SK-N-MC (cell line): ENCODE results near the gene RNF183.

Source experiments
- DNase-seq: peaks from one replicate; pipeline ENCODE4 v3.0.0-alpha.2; 2011; ENCODE audit warnings: low read depth, low spot score
- H3K27ac ChIP-seq: fragments of 200-600 bp; sonication (generic); 2 replicates; pipeline ENCODE4 v1.5.1; 2016; ENCODE audit warnings: mixed run types
- H3K36me3 ChIP-seq: fragments of 200-600 bp; sonication (generic); 2 replicates; pipeline ENCODE4 v1.6.1; 2017; ENCODE audit warnings: antibody characterized with exemption, low read length, mixed read lengths; ENCODE audit not compliant: insufficient read depth
- H3K4me3 ChIP-seq: fragments of 200-600 bp; sonication (generic); 2 replicates; pipeline ENCODE4 v1.5.1; 2016
- H3K9ac ChIP-seq: fragments of 200-600 bp; sonication (generic); 2 replicates; pipeline ENCODE4 v1.8.0; 2017; ENCODE audit warnings: mixed run types, mixed read lengths; ENCODE audit not compliant: insufficient read length
- H3K9me3 ChIP-seq: fragments of 200-600 bp; sonication (generic); 2 replicates; pipeline ENCODE4 v1.6.1; 2017; ENCODE audit warnings: low read depth, mild to moderate bottlenecking, antibody characterized with exemption, low read length, moderate library complexity, mixed read lengths
- EZH2 ChIP-seq: fragments of 200-600 bp; sonication (generic); IDR thresholded peaks from one replicate; pipeline ENCODE4 v1.6.1; 2017; ENCODE audit warnings: antibody characterized with exemption
- FOXP2 ChIP-seq: optimal IDR thresholded peaks from 2 replicates; pipeline ENCODE3; 2011; ENCODE audit warnings: mild to moderate bottlenecking, moderate library complexity; ENCODE audit not compliant: insufficient read depth; ENCODE audit errors: extremely low read length, control extremely low read depth
- POLR2AphosphoS5 ChIP-seq: IDR thresholded peaks from 2 replicates; pipeline ENCODE4 v1.6.1; 2012; ENCODE audit warnings: mild to moderate bottlenecking, low read depth, low read length, borderline replicate concordance

RNF183 gene

GRCh38 chr9:113322671-113323070 lies 19.5 kb upstream of the RNF183 start:
- no peak for DNase-seq
- TF ChIP-seq EZH2, result no peak
- no peak for TF ChIP-seq FOXP2
- no peak for TF ChIP-seq POLR2AphosphoS5
- no peaks in the 10 kb centered on the region for H3K9me3 ChIP-seq
- no peak overlapping the region for H3K27ac ChIP-seq
- H3K9ac ChIP-seq, result no peak overlapping the region
- no peak overlapping the region for H3K4me3 ChIP-seq
- no peaks in the 10 kb centered on the region for H3K36me3 ChIP-seq

GRCh38 chr9:113320051-113320450 lies 16.9 kb upstream of the RNF183 start:
- no peak overlapping the region for H3K27ac ChIP-seq
- no peaks in the 10 kb centered on the region for H3K9me3 ChIP-seq
- H3K36me3 ChIP-seq, result no peaks in the 10 kb centered on the region
- H3K4me3 ChIP-seq, result no peak overlapping the region
- no peak overlapping the region for H3K9ac ChIP-seq
- TF ChIP-seq FOXP2 (no peak), POLR2AphosphoS5 (no peak), EZH2 (no peak)
- DNase-seq, result no peak

GRCh38 chr9:113319054-113319453 lies 15.9 kb upstream of the RNF183 start:
- TF ChIP-seq EZH2 (no peak), POLR2AphosphoS5 (no peak), FOXP2 (no peak)
- Histone ChIP-seq H3K9me3 (no peaks in the 10 kb centered on the region), H3K9ac (no peak overlapping the region), H3K4me3 (no peak overlapping the region), H3K36me3 (no peaks in the 10 kb centered on the region), H3K27ac (no peak overlapping the region)
- DNase-seq, result no peak

DNA sequence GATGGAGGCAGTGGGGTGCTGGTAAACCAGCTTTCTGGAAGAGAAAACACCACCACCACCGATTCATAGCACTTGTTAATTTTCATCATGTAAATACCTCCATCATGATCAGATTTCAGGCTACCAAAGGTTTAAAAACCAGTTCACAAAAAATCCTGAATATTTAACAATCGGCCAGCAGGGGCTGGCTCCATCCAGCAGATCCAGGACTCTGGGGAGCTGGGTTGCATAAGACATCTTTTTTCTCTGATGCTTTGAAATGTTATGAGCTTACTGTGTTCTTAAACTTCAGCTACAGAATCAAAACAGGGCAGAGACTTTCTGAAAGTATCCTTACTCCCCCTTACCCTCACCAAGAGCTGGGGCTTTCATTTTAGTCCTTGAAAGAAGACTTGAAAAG lies 14.6 kb upstream of the RNF183 start:
- Histone ChIP-seq H3K9me3 (no peaks in the 10 kb centered on the region), H3K36me3 (no peaks in the 10 kb centered on the region), H3K4me3 (no peak overlapping the region), H3K27ac (no peak overlapping the region), H3K9ac (no peak overlapping the region)
- DNase-seq, result no peak
- TF ChIP-seq POLR2AphosphoS5, result no peak
- TF ChIP-seq FOXP2, result no peak

DNA sequence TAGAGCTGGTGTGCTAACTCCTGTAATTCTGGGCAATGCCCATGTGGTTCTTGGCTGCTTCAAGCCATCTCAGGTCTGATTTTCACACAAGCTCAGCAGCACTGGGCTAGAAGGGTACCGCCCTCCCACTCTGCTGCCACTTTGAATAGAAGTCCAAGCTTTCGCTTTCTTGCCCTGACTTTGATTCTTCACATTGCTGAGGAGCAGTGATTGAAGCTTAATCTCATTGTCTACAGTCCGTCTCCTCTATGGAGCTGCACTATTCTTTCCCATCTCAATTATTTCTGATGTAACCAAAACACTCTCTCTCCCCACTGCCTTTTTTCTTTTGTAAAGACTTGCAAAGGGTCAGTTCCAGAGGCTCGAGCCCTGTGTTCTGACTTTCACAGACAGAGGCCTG lies 12.9 kb upstream of the RNF183 start:
- no peak for DNase-seq
- Histone ChIP-seq H3K27ac (no peak overlapping the region), H3K9me3 (no peaks in the 10 kb centered on the region), H3K36me3 (no peaks in the 10 kb centered on the region), H3K9ac (no peak overlapping the region), H3K4me3 (no peak overlapping the region)
- TF ChIP-seq POLR2AphosphoS5, result no peak
- TF ChIP-seq EZH2, result no peak
- TF ChIP-seq FOXP2, result no peak

GRCh38 chr9:113315231-113315630 lies 12.1 kb upstream of the RNF183 start:
- no peak overlapping the region for H3K27ac ChIP-seq
- no peaks in the 10 kb centered on the region for H3K36me3 ChIP-seq
- no peak for DNase-seq
- H3K9ac ChIP-seq, result no peak overlapping the region
- no peak for TF ChIP-seq POLR2AphosphoS5
- no peak for TF ChIP-seq EZH2
- TF ChIP-seq FOXP2, result no peak
- H3K9me3 ChIP-seq, result no peaks in the 10 kb centered on the region
- no peak overlapping the region for H3K4me3 ChIP-seq

DNA sequence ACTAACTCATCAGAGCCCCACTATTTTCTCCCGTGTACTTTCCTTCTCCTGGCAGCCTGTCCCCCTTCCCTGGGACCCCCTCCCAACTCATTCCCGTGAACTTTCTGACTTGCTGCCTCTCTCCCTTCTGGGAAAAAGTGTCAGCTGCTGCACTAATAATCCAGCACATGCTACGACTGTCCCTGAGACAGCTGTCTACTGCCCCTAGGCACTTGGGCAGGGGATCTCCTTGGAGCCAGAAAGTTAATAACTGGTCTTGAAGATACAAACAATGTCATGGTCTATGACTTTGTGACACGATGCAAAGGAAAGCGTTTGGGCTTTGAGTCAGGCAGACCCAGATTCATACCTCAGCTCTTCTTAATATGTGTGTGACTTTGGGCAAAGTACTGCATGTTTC lies 10.1 kb upstream of the RNF183 start:
- Histone ChIP-seq H3K36me3 (no peaks in the 10 kb centered on the region), H3K4me3 (no peak overlapping the region), H3K9me3 (no peaks in the 10 kb centered on the region), H3K9ac (no peak overlapping the region), H3K27ac (no peak overlapping the region)
- TF ChIP-seq FOXP2 (no peak), POLR2AphosphoS5 (no peak), EZH2 (no peak)
- DNase-seq, result no peak

DNA sequence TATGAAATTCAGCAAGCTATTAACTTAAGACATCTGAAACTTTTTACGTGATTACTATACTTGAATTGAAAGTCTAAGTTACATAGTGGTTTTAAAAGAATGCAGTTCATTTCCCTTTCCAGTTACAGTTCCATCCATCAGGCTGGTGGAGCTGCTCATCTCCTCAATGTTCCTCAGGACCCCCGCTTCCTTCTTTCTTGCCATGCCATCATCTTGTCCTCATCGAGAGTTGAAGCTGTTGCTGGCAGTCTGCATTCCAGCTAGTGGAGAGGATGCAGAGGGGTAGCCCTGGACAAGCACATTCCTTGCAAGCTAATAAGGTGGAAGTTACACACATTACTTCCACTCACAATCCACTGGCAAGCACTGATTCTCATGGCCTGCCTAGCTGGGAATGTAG lies 8.8 kb upstream of the RNF183 start:
- DNase-seq, result no peak

DNA sequence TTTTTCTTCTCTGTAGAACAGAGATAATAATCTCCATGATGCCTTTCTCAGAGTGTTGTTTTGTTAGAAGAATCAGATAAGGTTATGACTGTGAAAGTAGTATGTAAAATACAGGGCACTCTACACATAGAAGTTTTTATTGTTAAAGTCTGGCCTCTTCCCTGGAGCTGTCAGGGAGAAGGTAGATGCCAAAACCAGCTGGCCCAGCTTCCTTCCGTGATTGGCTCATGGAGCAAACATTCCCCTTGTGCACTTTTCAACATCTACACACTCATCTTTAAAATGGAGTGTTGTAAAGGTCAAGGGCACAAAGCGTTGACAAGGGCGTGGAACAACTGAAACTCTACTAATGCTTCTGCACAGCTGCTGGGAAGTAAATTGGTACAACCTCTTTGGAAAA lies 7.4 kb upstream of the RNF183 start:
- TF ChIP-seq EZH2, result no peak
- no peak for TF ChIP-seq POLR2AphosphoS5
- no peak for TF ChIP-seq FOXP2

More for the DNA sequence above, 8.8 kb upstream of the RNF183 start:
- TF ChIP-seq FOXP2, result no peak
- TF ChIP-seq POLR2AphosphoS5, result no peak
- TF ChIP-seq EZH2, result no peak
- Histone ChIP-seq H3K9me3 (no peaks in the 10 kb centered on the region), H3K9ac (no peak overlapping the region), H3K36me3 (no peaks in the 10 kb centered on the region), H3K4me3 (no peak overlapping the region), H3K27ac (no peak overlapping the region)

More for the DNA sequence above, 7.4 kb upstream of the RNF183 start:
- Histone ChIP-seq H3K9me3 (no peaks in the 10 kb centered on the region), H3K4me3 (no peak overlapping the region), H3K27ac (no peak overlapping the region), H3K9ac (no peak overlapping the region), H3K36me3 (no peaks in the 10 kb centered on the region)
- no peak for DNase-seq
